ENCODE results near the gene RELB. TPM values are rescaled to one million over a fixed set of nuclear protein-coding genes. Genes with fewer than 3 reads are reported as not detected.
"Not testable (repeated sequence)": the region's sequence is repeated elsewhere in the genome, so short reads cannot be mapped to it uniquely, and the experiment has no call there.

RELB gene
- polyA plus RNA-seq, 2 donors = 7.2 TPM

- Histone ChIP-seq H3K36me3 (ENCODE audit: control insufficient read depth in 2 of 2, insufficient read depth in 2 of 2, low read length in 1 of 2) (peaks cover 4 to 20% of the 10 kb centered on the region in 2 donors), H3K27me3 (ENCODE audit: control insufficient read depth in 1 of 2, insufficient read depth in 2 of 2, low read length in 2 of 2) (no peaks in the 10 kb centered on the region), H3K4me3 (ENCODE audit: low read depth in 1 of 2, low read length in 2 of 2) (no peak overlapping the region), H3K9me3 (ENCODE audit: control insufficient read depth in 2 of 2, insufficient read depth in 1 of 2, low read depth in 1 of 2, low read length in 1 of 2) (no peaks in the 10 kb centered on the region), H3K4me1 (ENCODE audit: control insufficient read depth in 2 of 2, insufficient read depth in 2 of 2, low read length in 1 of 2) (peaks cover 2 to 12% of the 10 kb centered on the region in 2 donors), H3K27ac (ENCODE audit: low read depth in 2 of 2, low read length in 1 of 2) (no peak overlapping the region)
- WGBS, 2 donors = 90 to 91% methylated on average over 8 of the region's 8 CpGs
Observed at GRCh38 chr19:44961821-44962220, 39.4 kb upstream of the RELB start.

GRCh38 chr19:44968118-44968517 lies 33.1 kb upstream of the RELB start:
- Histone ChIP-seq H3K4me3 (ENCODE audit: low read depth in 1 of 2, low read length in 2 of 2) (no peak overlapping the region), H3K9me3 (ENCODE audit: control insufficient read depth in 2 of 2, insufficient read depth in 1 of 2, low read depth in 1 of 2, low read length in 1 of 2) (no peaks in the 10 kb centered on the region), H3K36me3 (ENCODE audit: control insufficient read depth in 2 of 2, insufficient read depth in 2 of 2, low read length in 1 of 2) (peaks cover 8 to 14% of the 10 kb centered on the region in 2 donors), H3K27me3 (ENCODE audit: control insufficient read depth in 1 of 2, insufficient read depth in 2 of 2, low read length in 2 of 2) (no peaks in the 10 kb centered on the region), H3K27ac (ENCODE audit: low read depth in 2 of 2, low read length in 1 of 2) (no peak overlapping the region), H3K4me1 (ENCODE audit: control insufficient read depth in 2 of 2, insufficient read depth in 2 of 2, low read length in 1 of 2) (no peaks in the 10 kb centered on the region)
- WGBS, 2 donors = 91 to 92% methylated on average over 5 of the region's 5 CpGs

GRCh38 chr19:44968670-44969069 lies 32.6 kb upstream of the RELB start:
- 87 to 89% methylated on average over 4 of the region's 4 CpGs for WGBS, 2 donors
- peaks cover 11 to 14% of the 10 kb centered on the region in 2 donors for H3K36me3 ChIP-seq (ENCODE audit: control insufficient read depth in 2 of 2, insufficient read depth in 2 of 2, low read length in 1 of 2)

GRCh38 chr19:44969437-44969836 lies 31.8 kb upstream of the RELB start:
- no peaks in the 10 kb centered on the region for H3K27me3 ChIP-seq (ENCODE audit: control insufficient read depth in 1 of 2, insufficient read depth in 2 of 2, low read length in 2 of 2)
- H3K9me3 ChIP-seq (ENCODE audit: control insufficient read depth in 2 of 2, insufficient read depth in 1 of 2, low read depth in 1 of 2, low read length in 1 of 2) = no peaks in the 10 kb centered on the region
- 98% methylated on average over 5 of the region's 5 CpGs for WGBS, 2 donors
- no peaks in the 10 kb centered on the region for H3K4me1 ChIP-seq (ENCODE audit: control insufficient read depth in 2 of 2, insufficient read depth in 2 of 2, low read length in 1 of 2)
- peaks cover 14 to 17% of the 10 kb centered on the region in 2 donors for H3K36me3 ChIP-seq (ENCODE audit: control insufficient read depth in 2 of 2, insufficient read depth in 2 of 2, low read length in 1 of 2)
- H3K27ac ChIP-seq (ENCODE audit: low read depth in 2 of 2, low read length in 1 of 2) = no peak overlapping the region
- H3K4me3 ChIP-seq (ENCODE audit: low read depth in 1 of 2, low read length in 2 of 2) = no peak overlapping the region

More at GRCh38 chr19:44968670-44969069, 32.6 kb upstream of the RELB start:
- Histone ChIP-seq H3K4me1 (ENCODE audit: control insufficient read depth in 2 of 2, insufficient read depth in 2 of 2, low read length in 1 of 2) (no peaks in the 10 kb centered on the region), H3K9me3 (ENCODE audit: control insufficient read depth in 2 of 2, insufficient read depth in 1 of 2, low read depth in 1 of 2, low read length in 1 of 2) (no peaks in the 10 kb centered on the region), H3K27me3 (ENCODE audit: control insufficient read depth in 1 of 2, insufficient read depth in 2 of 2, low read length in 2 of 2) (no peaks in the 10 kb centered on the region), H3K27ac (ENCODE audit: low read depth in 2 of 2, low read length in 1 of 2) (no peak overlapping the region), H3K4me3 (ENCODE audit: low read depth in 1 of 2, low read length in 2 of 2) (no peak overlapping the region)

- not testable (repeated sequence) for H3K9me3 ChIP-seq (ENCODE audit: control insufficient read depth in 2 of 2, insufficient read depth in 1 of 2, low read depth in 1 of 2, low read length in 1 of 2); H3K27ac ChIP-seq (ENCODE audit: low read depth in 2 of 2, low read length in 1 of 2); H3K4me1 ChIP-seq (ENCODE audit: control insufficient read depth in 2 of 2, insufficient read depth in 2 of 2, low read length in 1 of 2); H3K27me3 ChIP-seq (ENCODE audit: control insufficient read depth in 1 of 2, insufficient read depth in 2 of 2, low read length in 2 of 2); H3K4me3 ChIP-seq (ENCODE audit: low read depth in 1 of 2, low read length in 2 of 2)
- peaks cover 15 to 32% of the 10 kb centered on the region in 2 donors for H3K36me3 ChIP-seq (ENCODE audit: control insufficient read depth in 2 of 2, insufficient read depth in 2 of 2, low read length in 1 of 2)
- 91 to 93% methylated on average over 6 of the region's 6 CpGs for WGBS, 2 donors
Observed at GRCh38 chr19:44971451-44971850, 29.8 kb upstream of the RELB start.

- Histone ChIP-seq H3K27me3 (ENCODE audit: control insufficient read depth in 1 of 2, insufficient read depth in 2 of 2, low read length in 2 of 2) (no peaks in the 10 kb centered on the region), H3K36me3 (ENCODE audit: control insufficient read depth in 2 of 2, insufficient read depth in 2 of 2, low read length in 1 of 2) (peaks cover 22 to 43% of the 10 kb centered on the region in 2 donors), H3K4me1 (ENCODE audit: control insufficient read depth in 2 of 2, insufficient read depth in 2 of 2, low read length in 1 of 2) (no peaks in the 10 kb centered on the region), H3K27ac (ENCODE audit: low read depth in 2 of 2, low read length in 1 of 2) (no peak overlapping the region), H3K4me3 (ENCODE audit: low read depth in 1 of 2, low read length in 2 of 2) (no peak overlapping the region), H3K9me3 (ENCODE audit: control insufficient read depth in 2 of 2, insufficient read depth in 1 of 2, low read depth in 1 of 2, low read length in 1 of 2) (no peaks in the 10 kb centered on the region)
- 86 to 93% methylated on average over 13 of the region's 13 CpGs for WGBS, 2 donors
Observed at GRCh38 chr19:44972802-44973201, 28.5 kb upstream of the RELB start.

GRCh38 chr19:44973982-44974735 lies 27.1 kb upstream of the RELB start:
- no peak overlapping the region for H3K4me3 ChIP-seq (ENCODE audit: low read depth in 1 of 2, low read length in 2 of 2)
- WGBS, 2 donors = 90 to 92% methylated on average over 21 of the region's 21 CpGs
- no peak overlapping the region for H3K27ac ChIP-seq (ENCODE audit: low read depth in 2 of 2, low read length in 1 of 2)
- no peaks in the 10 kb centered on the region for H3K4me1 ChIP-seq (ENCODE audit: control insufficient read depth in 2 of 2, insufficient read depth in 2 of 2, low read length in 1 of 2)
- no peaks in the 10 kb centered on the region for H3K9me3 ChIP-seq (ENCODE audit: control insufficient read depth in 2 of 2, insufficient read depth in 1 of 2, low read depth in 1 of 2, low read length in 1 of 2)
- H3K36me3 ChIP-seq (ENCODE audit: control insufficient read depth in 2 of 2, insufficient read depth in 2 of 2, low read length in 1 of 2) = peaks cover 20 to 46% of the 10 kb centered on the region in 2 donors
- no peaks in the 10 kb centered on the region for H3K27me3 ChIP-seq (ENCODE audit: control insufficient read depth in 1 of 2, insufficient read depth in 2 of 2, low read length in 2 of 2)

GRCh38 chr19:44974857-44975256 lies 26.4 kb upstream of the RELB start:
- Histone ChIP-seq H3K4me3 (ENCODE audit: low read depth in 1 of 2, low read length in 2 of 2) (no peak overlapping the region), H3K27me3 (ENCODE audit: control insufficient read depth in 1 of 2, insufficient read depth in 2 of 2, low read length in 2 of 2) (no peaks in the 10 kb centered on the region), H3K27ac (ENCODE audit: low read depth in 2 of 2, low read length in 1 of 2) (no peak overlapping the region), H3K4me1 (ENCODE audit: control insufficient read depth in 2 of 2, insufficient read depth in 2 of 2, low read length in 1 of 2) (no peaks in the 10 kb centered on the region), H3K9me3 (ENCODE audit: control insufficient read depth in 2 of 2, insufficient read depth in 1 of 2, low read depth in 1 of 2, low read length in 1 of 2) (no peaks in the 10 kb centered on the region), H3K36me3 (ENCODE audit: control insufficient read depth in 2 of 2, insufficient read depth in 2 of 2, low read length in 1 of 2) (peaks cover 22 to 50% of the 10 kb centered on the region in 2 donors)
- 84 to 86% methylated on average over 5 of the region's 5 CpGs for WGBS, 2 donors

GRCh38 chr19:44975444-44975843 lies 25.8 kb upstream of the RELB start:
- no peak overlapping the region for H3K4me3 ChIP-seq (ENCODE audit: low read depth in 1 of 2, low read length in 2 of 2)
- peaks cover 22 to 53% of the 10 kb centered on the region in 2 donors for H3K36me3 ChIP-seq (ENCODE audit: control insufficient read depth in 2 of 2, insufficient read depth in 2 of 2, low read length in 1 of 2)
- 96 to 97% methylated on average over 4 of the region's 4 CpGs for WGBS, 2 donors
- H3K4me1 ChIP-seq (ENCODE audit: control insufficient read depth in 2 of 2, insufficient read depth in 2 of 2, low read length in 1 of 2) = no peaks in the 10 kb centered on the region
- H3K27ac ChIP-seq (ENCODE audit: low read depth in 2 of 2, low read length in 1 of 2) = no peak overlapping the region
- no peaks in the 10 kb centered on the region for H3K27me3 ChIP-seq (ENCODE audit: control insufficient read depth in 1 of 2, insufficient read depth in 2 of 2, low read length in 2 of 2)
- no peaks in the 10 kb centered on the region for H3K9me3 ChIP-seq (ENCODE audit: control insufficient read depth in 2 of 2, insufficient read depth in 1 of 2, low read depth in 1 of 2, low read length in 1 of 2)

- 85 to 89% methylated on average over 9 of the region's 9 CpGs for WGBS, 2 donors
Observed at GRCh38 chr19:44984005-44984404, 17.3 kb upstream of the RELB start.

More at GRCh38 chr19:44984005-44984404, 17.3 kb upstream of the RELB start:
- Histone ChIP-seq H3K4me3 (ENCODE audit: low read depth in 1 of 2, low read length in 2 of 2) (no peak overlapping the region), H3K27me3 (ENCODE audit: control insufficient read depth in 1 of 2, insufficient read depth in 2 of 2, low read length in 2 of 2) (no peaks in the 10 kb centered on the region), H3K4me1 (ENCODE audit: control insufficient read depth in 2 of 2, insufficient read depth in 2 of 2, low read length in 1 of 2) (no peaks in the 10 kb centered on the region), H3K27ac (ENCODE audit: low read depth in 2 of 2, low read length in 1 of 2) (no peak overlapping the region), H3K36me3 (ENCODE audit: control insufficient read depth in 2 of 2, insufficient read depth in 2 of 2, low read length in 1 of 2) (peaks cover 23 to 42% of the 10 kb centered on the region in 2 donors), H3K9me3 (ENCODE audit: control insufficient read depth in 2 of 2, insufficient read depth in 1 of 2, low read depth in 1 of 2, low read length in 1 of 2) (no peaks in the 10 kb centered on the region)
